Loucy (cell line): ENCODE measurements around the gene IFIT1B.
A peak's percentile ranks its signal among the peaks of the same experiment; 100 is the strongest.

Source experiments
- EZH2phosphoT487 ChIP-seq: fragments of 200-600 bp; IDR thresholded peaks from 2 replicates; pipeline ENCODE4 v1.6.1; 2018; ENCODE audit warnings: antibody characterized with exemption, mild to moderate bottlenecking, moderate library complexity, borderline replicate concordance
- TF ChIP-seq, protein P1 (sequence below): fragments of 200-600 bp; sonication (generic); conservative IDR thresholded peaks from 2 replicates; pipeline ENCODE4 v1.5.1; 2014; ENCODE audit warnings: mild to moderate bottlenecking, antibody characterized with exemption, low read length

DNA sequence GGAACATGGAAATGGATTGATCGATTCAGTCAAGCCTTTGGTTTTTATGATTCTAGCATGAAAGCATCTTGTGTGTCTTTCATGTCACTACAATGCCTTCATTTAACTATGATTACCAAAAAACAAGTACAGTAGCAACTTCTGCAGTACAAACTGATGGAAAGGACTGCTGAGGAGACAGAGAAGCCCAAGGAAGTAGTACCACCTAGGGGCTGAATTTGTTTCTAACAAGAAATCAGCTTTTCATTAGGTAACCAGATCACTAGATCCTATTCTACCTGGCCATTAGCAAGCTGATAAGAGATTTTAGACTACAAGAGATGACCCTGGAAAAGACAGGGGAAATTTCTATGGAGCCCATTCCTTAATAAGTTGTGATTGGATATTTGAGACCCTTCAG, 11.4 kb downstream of the IFIT1B start:
- no peak for TF ChIP-seq EZH2phosphoT487
- TF ChIP-seq, protein P1, sequence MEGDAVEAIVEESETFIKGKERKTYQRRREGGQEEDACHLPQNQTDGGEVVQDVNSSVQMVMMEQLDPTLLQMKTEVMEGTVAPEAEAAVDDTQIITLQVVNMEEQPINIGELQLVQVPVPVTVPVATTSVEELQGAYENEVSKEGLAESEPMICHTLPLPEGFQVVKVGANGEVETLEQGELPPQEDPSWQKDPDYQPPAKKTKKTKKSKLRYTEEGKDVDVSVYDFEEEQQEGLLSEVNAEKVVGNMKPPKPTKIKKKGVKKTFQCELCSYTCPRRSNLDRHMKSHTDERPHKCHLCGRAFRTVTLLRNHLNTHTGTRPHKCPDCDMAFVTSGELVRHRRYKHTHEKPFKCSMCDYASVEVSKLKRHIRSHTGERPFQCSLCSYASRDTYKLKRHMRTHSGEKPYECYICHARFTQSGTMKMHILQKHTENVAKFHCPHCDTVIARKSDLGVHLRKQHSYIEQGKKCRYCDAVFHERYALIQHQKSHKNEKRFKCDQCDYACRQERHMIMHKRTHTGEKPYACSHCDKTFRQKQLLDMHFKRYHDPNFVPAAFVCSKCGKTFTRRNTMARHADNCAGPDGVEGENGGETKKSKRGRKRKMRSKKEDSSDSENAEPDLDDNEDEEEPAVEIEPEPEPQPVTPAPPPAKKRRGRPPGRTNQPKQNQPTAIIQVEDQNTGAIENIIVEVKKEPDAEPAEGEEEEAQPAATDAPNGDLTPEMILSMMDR: peak; percentile 70
